Stimulated activated naive B cell treated with anti-CD40 and anti-IgM and Interleukin-4, amounts not matched to agents 10 μg/mL and 1 μg/mL and 100 μg/mL, for 72 hours (primary cell): ENCODE data around the gene RFFL.

Experiments used
- ATAC-seq, 2 donors: fragments of 150-1000 bp; cut with Tn5 transposase; replicated peaks; 2 replicates each; pipeline ENCODE4 v1.10.0; 2021; ENCODE audit warnings: moderate library complexity in 1 of 2
- DNase-seq: peaks from one replicate; pipeline ENCODE4 v3.0.0; 2021
- H3K27ac Mint-ChIP-seq: one replicate; pipeline ENCODE4 v1.8.0; 2022; ENCODE audit warnings: mild to moderate bottlenecking, mixed read lengths
- H3K27me3 Mint-ChIP-seq, 2 donors: one replicate each; pipeline ENCODE4 v1.8.0; 2022; ENCODE audit warnings: mixed read lengths in 2 of 2
- H3K36me3 Mint-ChIP-seq, 2 donors: one replicate each; pipeline ENCODE4 v1.8.0; 2022; ENCODE audit warnings: mixed read lengths in 2 of 2, mild to moderate bottlenecking in 1 of 2
- H3K4me1 Mint-ChIP-seq, 2 donors: one replicate each; pipeline ENCODE4 v1.8.0; 2022; ENCODE audit warnings: mixed read lengths in 2 of 2, mild to moderate bottlenecking in 1 of 2
- H3K4me3 Mint-ChIP-seq, 2 donors: one replicate each; pipeline ENCODE4 v1.8.0; 2022; ENCODE audit warnings: mild to moderate bottlenecking in 2 of 2, mixed read lengths in 2 of 2, moderate library complexity in 1 of 2
- H3K9me3 Mint-ChIP-seq, 2 donors: one replicate each; pipeline ENCODE4 v1.8.0; 2022; ENCODE audit warnings: mixed read lengths in 2 of 2, mild to moderate bottlenecking in 1 of 2

Gene RFFL

DNA sequence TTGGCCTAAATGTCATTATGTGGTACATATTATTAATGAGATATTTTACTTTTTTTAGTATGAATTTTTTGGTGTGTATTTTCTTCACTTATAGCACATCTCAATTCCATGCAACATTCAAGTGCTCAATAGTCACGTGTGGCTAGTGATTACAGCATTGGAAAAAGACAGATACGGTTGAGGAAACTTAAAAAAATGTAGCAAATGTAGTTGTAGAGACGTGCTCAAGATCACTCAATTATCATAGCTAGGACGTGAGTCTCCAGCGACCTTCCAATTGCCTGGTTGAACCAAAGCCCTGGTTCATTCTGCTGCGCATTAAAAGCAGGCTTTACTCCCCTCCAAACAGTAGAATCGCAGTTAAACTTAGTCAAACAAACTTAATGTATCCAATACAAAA, 84.4 kb downstream of the RFFL start:
- H3K27ac Mint-ChIP-seq = no peak overlapping the region
- H3K9me3 Mint-ChIP-seq = no peaks in the 10 kb centered on the region
- peaks cover 12 to 15% of the 10 kb centered on the region in 2 donors for H3K36me3 Mint-ChIP-seq
- DNase-seq (no peak), ATAC-seq (no peak)
- peak overlapping the region in 1 of 2 donors; percentile 99 for H3K4me3 Mint-ChIP-seq
- H3K4me1 Mint-ChIP-seq = peaks cover 25 to 41% of the 10 kb centered on the region in 2 donors
- no peaks in the 10 kb centered on the region for H3K27me3 Mint-ChIP-seq

DNA sequence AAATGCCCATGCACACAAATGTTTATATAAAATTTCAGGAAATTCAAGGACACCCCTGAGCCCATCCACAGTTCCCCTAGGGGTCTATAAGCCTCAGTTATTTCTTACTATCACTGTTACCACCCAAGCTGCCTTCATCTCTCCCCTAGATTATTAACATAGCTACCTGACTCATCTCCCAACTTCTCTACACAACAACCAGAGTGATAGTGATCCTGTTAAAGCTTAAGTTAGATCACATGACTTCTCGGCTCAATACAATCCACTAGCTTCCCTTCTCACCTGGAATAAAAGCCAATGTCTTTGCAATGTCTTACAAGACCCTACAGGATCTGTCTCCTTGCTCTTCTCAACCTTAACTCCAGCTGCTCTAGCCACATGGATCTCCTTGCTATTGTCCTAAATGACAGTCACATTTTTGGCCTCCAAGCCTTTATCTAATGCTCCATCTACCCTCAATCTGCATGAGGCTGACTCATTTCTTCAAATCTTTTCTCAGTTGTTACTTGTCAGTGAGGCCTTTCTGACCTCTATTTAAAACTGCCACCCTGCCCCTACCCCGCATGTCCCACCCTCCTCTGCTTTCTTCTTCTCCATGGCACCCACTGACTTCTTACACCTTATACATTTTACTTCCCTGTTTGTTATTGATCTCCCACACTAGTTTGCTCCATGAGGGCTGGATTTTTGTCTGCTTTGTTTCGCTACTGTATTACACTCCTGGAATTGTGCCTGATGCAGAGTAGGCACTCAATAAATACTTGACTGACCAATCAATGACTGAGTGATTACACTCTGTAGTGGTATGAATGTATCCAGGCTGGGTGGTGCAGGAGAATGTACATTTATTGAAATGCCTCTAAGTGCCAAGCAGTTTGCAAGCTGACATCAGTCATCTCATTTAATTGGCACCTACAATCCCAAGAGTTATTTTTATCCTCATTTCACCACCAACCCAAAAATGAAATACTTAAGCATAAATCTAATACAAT, 88.4 kb downstream of the RFFL start:
- Mint-ChIP-seq H3K4me1 (peaks cover 8 to 10% of the 10 kb centered on the region in 2 donors), H3K9me3 (no peaks in the 10 kb centered on the region), H3K36me3 (peaks cover 0 to 7% of the 10 kb centered on the region in 2 donors), H3K4me3 (no peak overlapping the region), H3K27ac (no peak overlapping the region), H3K27me3 (no peaks in the 10 kb centered on the region)
- DNase-seq (no peak), ATAC-seq (no peak)

DNA sequence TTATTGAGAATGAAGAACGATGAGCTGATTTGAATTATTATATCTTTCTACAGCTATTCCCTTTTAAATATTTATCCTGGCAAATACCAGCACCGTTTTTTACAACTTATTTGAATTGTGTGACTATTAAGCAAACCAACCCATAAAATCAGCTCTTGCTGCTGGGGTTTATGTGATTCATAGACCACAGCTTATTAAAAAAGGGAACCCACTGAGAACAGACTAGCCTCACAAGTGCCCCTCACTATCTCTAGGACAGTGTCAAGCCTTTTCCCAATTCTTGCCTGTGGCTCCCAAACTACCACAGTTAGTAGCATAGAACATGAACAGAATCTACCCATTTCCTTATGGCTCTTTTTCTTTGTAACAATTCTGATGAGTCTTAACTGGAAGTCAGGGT, 89.3 kb downstream of the RFFL start:
- Mint-ChIP-seq H3K4me1 (peaks cover under 1% of the 10 kb centered on the region in 2 donors), H3K36me3 (peaks cover 4 to 11% of the 10 kb centered on the region in 2 donors), H3K4me3 (no peak overlapping the region), H3K27me3 (no peaks in the 10 kb centered on the region), H3K27ac (no peak overlapping the region), H3K9me3 (no peaks in the 10 kb centered on the region)
- DNase-seq = no peak
- no peak for ATAC-seq

DNA sequence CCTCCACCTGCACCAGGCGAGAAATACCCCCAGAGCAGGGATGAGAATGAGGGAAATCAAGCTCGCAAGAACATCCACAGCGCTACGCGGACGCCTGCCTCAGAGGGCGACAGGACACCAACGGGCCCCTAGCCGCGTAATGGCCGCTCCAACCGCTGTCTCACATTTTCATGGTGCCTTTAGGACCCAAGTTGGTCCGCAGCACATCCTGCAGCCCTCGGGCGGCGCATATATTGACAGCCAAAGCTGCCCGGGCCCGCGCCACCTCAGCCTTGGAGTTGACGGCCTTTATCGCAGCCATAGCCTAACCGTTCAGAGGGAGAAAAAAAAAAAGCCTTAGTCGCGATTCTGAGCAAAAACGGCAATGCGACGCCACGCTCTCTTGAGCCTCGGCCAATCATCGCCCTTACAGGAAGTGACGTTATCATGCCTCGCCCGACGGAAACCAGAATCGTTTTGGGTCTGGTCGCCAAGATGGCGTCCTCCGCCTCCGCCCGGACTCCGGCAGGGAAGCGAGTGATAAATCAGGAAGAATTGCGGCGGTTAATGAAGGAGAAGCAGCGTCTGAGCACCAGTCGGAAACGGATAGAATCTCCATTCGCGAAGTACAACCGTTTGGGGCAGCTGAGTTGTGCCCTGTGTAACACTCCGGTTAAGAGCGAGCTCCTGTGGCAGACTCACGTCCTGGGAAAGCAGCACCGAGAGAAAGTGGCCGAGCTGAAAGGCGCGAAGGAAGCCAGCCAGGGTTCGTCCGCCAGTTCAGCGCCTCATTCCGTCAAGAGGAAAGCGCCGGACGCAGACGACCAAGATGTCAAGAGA, 102.2 kb downstream of the RFFL start, which contains the start of the genes CCT6B and ZNF830:
CCT6B (minus strand) TSS at position 368 of the 819 bp plus-strand sequence; CDS start at position 301, 67 bp downstream.
ZNF830 (plus strand) TSS at position 448 of the 819 bp plus-strand sequence; CDS start at position 475, 27 bp downstream.
- peak within 1 kb of the TSS; percentile 88 to 97 for H3K4me3 Mint-ChIP-seq
- DNase-seq = peak; percentile 87
- peaks cover 5 to 18% of the 10 kb centered on the region in 2 donors for H3K27me3 Mint-ChIP-seq
- peaks cover 22 to 27% of the 10 kb centered on the region in 2 donors for H3K36me3 Mint-ChIP-seq
- peak; percentile 96 to 97 for ATAC-seq
- H3K27ac Mint-ChIP-seq = peak within 1 kb of the TSS; percentile 99
- peaks cover 2 to 5% of the 10 kb centered on the region in 2 donors for H3K9me3 Mint-ChIP-seq
- peaks cover 16 to 21% of the 10 kb centered on the region in 2 donors for H3K4me1 Mint-ChIP-seq

DNA sequence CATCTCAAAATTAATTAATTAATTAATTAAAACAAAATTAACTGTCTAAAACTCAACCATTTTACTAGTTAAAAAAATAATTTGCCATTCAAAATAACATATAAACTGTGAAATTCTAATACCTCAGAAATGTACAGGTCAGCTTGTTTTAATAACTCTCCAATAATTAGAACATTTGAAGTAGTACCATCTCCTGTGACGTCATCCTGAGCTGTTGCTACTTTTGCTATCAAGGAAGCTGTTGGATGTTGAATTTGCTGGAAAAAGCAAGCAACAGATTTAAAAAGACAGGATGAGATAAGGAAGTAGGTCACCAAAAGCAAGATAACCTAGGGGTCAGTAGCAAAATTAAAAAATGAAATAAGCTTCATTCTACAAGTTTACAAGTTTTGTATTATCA, 105.1 kb downstream of the RFFL start:
- peaks cover 8 to 16% of the 10 kb centered on the region in 2 donors for H3K36me3 Mint-ChIP-seq
- H3K9me3 Mint-ChIP-seq = peaks cover 2 to 5% of the 10 kb centered on the region in 2 donors
- peaks cover 12 to 15% of the 10 kb centered on the region in 2 donors for H3K4me1 Mint-ChIP-seq
- ATAC-seq (no peak), DNase-seq (no peak)
- no peak overlapping the region for H3K27ac Mint-ChIP-seq
- no peak overlapping the region for H3K4me3 Mint-ChIP-seq
- H3K27me3 Mint-ChIP-seq = peaks cover 7 to 20% of the 10 kb centered on the region in 2 donors
